SK-N-SH treated with all-trans-retinoic acid at 6 μM for 48 hours (cell line): Measurements from ENCODE around the gene KIRREL3.
A peak's percentile ranks its signal among the peaks of the same experiment; 100 is the strongest.

ENCODE experiments used
- ATAC-seq: fragments of 200-7000 bp; cut with Tn5 transposase; 3 replicates; pipeline ENCODE4 v1.9.1; 2020; ENCODE audit warnings: mild to moderate bottlenecking, moderate library complexity
- ARNTL ChIP-seq: fragments of 450-650 bp; formaldehyde crosslinking; IDR thresholded peaks from 2 replicates; pipeline ENCODE4 v1.5.0; 2020; ENCODE audit warnings: low read depth, mild to moderate bottlenecking, moderate library complexity, borderline replicate concordance
- BACH2 ChIP-seq: fragments of 250-450 bp; sonication (Bioruptor Pico); IDR thresholded peaks from 2 replicates; pipeline ENCODE4 v1.9.0; 2021; ENCODE audit warnings: mild to moderate bottlenecking, borderline replicate concordance
- CSDC2 ChIP-seq: fragments of 250-450 bp; sonication (Bioruptor Pico); IDR thresholded peaks from 2 replicates; pipeline ENCODE4 v1.5.0; 2020; ENCODE audit warnings: mild to moderate bottlenecking, moderate library complexity
- ESRRG ChIP-seq: fragments of 250-450 bp; sonication (Bioruptor Pico); IDR thresholded peaks from 2 replicates; pipeline ENCODE4 v1.6.1; 2021; ENCODE audit warnings: mild to moderate bottlenecking
- GLIS3 ChIP-seq: fragments of 250-450 bp; sonication (Bioruptor Pico); IDR thresholded peaks from 2 replicates; pipeline ENCODE4 v1.5.0; 2020; ENCODE audit warnings: mild to moderate bottlenecking, moderate library complexity
- ISL1 ChIP-seq: fragments of 250-450 bp; sonication (Bioruptor Pico); IDR thresholded peaks from 2 replicates; pipeline ENCODE4 v2.1.2; 2022; ENCODE audit warnings: mild to moderate bottlenecking, moderate library complexity
- OSR1 ChIP-seq: fragments of 250-450 bp; sonication (Bioruptor Pico); IDR thresholded peaks from 2 replicates; pipeline ENCODE4 v1.8.0; 2022; ENCODE audit warnings: moderate library complexity, mild to moderate bottlenecking, inconsistent platforms
- PPARA ChIP-seq: fragments of 250-450 bp; sonication (Bioruptor Pico); IDR thresholded peaks from 2 replicates; pipeline ENCODE4 v1.5.0; 2020; ENCODE audit warnings: mild to moderate bottlenecking, borderline replicate concordance
- RARB ChIP-seq: fragments of 250-450 bp; sonication (Bioruptor Pico); IDR thresholded peaks from 2 replicates; pipeline ENCODE4 v1.8.0; 2021; ENCODE audit warnings: mild to moderate bottlenecking, moderate library complexity
- SNAI2 ChIP-seq: fragments of 250-450 bp; sonication (Bioruptor Pico); IDR thresholded peaks from 2 replicates; pipeline ENCODE4 v1.5.0; 2020; ENCODE audit warnings: mild to moderate bottlenecking, moderate library complexity
- TCF4 ChIP-seq: fragments of 250-450 bp; sonication (Bioruptor Pico); IDR thresholded peaks from 2 replicates; pipeline ENCODE4 v1.8.0; 2021; ENCODE audit warnings: mild to moderate bottlenecking, moderate library complexity, borderline replicate concordance
- TOX ChIP-seq: fragments of 250-450 bp; sonication (Bioruptor Pico); IDR thresholded peaks from 2 replicates; pipeline ENCODE4 v1.8.0; 2021; ENCODE audit warnings: mild to moderate bottlenecking, moderate library complexity, borderline replicate concordance
- ZC3H10 ChIP-seq: fragments of 250-450 bp; sonication (Bioruptor Pico); IDR thresholded peaks from 2 replicates; pipeline ENCODE4 v1.5.1; 2021; ENCODE audit warnings: mild to moderate bottlenecking, moderate library complexity
- ZFP3 ChIP-seq: fragments of 250-450 bp; sonication (Bioruptor Pico); IDR thresholded peaks from 2 replicates; pipeline ENCODE4 v1.5.0; 2020; ENCODE audit warnings: mild to moderate bottlenecking, moderate library complexity
- ZFP30 ChIP-seq: fragments of 450-650 bp; formaldehyde crosslinking; IDR thresholded peaks from 2 replicates; pipeline ENCODE4 v1.5.0; 2022; ENCODE audit warnings: mild to moderate bottlenecking, moderate library complexity
- ZNF565 ChIP-seq: fragments of 450-650 bp; formaldehyde crosslinking; conservative IDR thresholded peaks from 2 replicates; pipeline ENCODE4 v1.5.0; 2020; ENCODE audit warnings: low read depth, mild to moderate bottlenecking, moderate library complexity
- ZNF70 ChIP-seq: fragments of 450-650 bp; formaldehyde crosslinking; IDR thresholded peaks from 2 replicates; pipeline ENCODE4 v1.5.0; 2020; ENCODE audit warnings: mild to moderate bottlenecking, moderate library complexity
- ZNF8 ChIP-seq: fragments of 450-650 bp; formaldehyde crosslinking; IDR thresholded peaks from 2 replicates; pipeline ENCODE4 v1.5.0; 2020; ENCODE audit warnings: mild to moderate bottlenecking, moderate library complexity
- TF ChIP-seq, protein P1 (sequence below): fragments of 250-450 bp; sonication (Bioruptor Pico); IDR thresholded peaks from 2 replicates; pipeline ENCODE4 v1.5.1; 2020; ENCODE audit warnings: low read depth, mild to moderate bottlenecking, moderate library complexity
- TF ChIP-seq, protein P2 (sequence below): fragments of 250-450 bp; sonication (Bioruptor Pico); IDR thresholded peaks from 2 replicates; pipeline ENCODE4 v1.5.1; 2021; ENCODE audit warnings: mild to moderate bottlenecking, moderate library complexity
- TF ChIP-seq, protein P3 (sequence below): fragments of 250-450 bp; sonication (Bioruptor Pico); IDR thresholded peaks from 2 replicates; pipeline ENCODE4 v1.8.0; 2021; ENCODE audit warnings: low read depth, mild to moderate bottlenecking, moderate library complexity, borderline replicate concordance
- TF ChIP-seq, protein P4 (sequence below): fragments of 250-450 bp; sonication (Bioruptor Pico); IDR thresholded peaks from 2 replicates; pipeline ENCODE4 v1.8.0; 2020; ENCODE audit warnings: mild to moderate bottlenecking, moderate library complexity, borderline replicate concordance

The KIRREL3 gene

DNA sequence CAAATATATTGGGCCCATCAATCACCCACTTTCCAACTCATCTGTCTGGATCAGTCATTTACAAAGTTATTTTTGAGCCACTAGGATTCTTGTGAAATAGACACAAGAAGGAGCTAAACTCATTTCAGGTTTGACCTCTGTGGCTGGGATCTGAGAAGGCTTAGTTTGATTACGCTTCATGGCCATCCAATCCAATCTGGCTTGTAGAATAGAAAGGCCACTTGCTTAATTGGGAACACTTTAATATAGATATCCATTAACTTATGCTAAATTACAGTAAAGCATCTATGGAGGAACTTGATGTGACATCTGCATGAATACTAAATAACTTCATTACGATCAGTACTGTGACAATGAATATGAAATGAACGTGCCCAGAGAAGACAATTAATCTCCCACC, 360.9 kb downstream of the KIRREL3 start:
- no peak for ATAC-seq
- TF ChIP-seq PPARA (CRISPR knock-in tag) (no peak), CSDC2 (CRISPR knock-in tag) (no peak), ZFP30 (CRISPR knock-in tag) (no peak), GLIS3 (CRISPR knock-in tag) (no peak), ZNF8 (CRISPR knock-in tag) (no peak), OSR1 (CRISPR knock-in tag) (no peak)
- TF ChIP-seq, protein P1, sequence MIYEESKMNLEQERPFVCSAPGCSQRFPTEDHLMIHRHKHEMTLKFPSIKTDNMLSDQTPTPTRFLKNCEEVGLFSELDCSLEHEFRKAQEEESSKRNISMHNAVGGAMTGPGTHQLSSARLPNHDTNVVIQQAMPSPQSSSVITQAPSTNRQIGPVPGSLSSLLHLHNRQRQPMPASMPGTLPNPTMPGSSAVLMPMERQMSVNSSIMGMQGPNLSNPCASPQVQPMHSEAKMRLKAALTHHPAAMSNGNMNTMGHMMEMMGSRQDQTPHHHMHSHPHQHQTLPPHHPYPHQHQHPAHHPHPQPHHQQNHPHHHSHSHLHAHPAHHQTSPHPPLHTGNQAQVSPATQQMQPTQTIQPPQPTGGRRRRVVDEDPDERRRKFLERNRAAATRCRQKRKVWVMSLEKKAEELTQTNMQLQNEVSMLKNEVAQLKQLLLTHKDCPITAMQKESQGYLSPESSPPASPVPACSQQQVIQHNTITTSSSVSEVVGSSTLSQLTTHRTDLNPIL: no peak
- TF ChIP-seq, protein P2, sequence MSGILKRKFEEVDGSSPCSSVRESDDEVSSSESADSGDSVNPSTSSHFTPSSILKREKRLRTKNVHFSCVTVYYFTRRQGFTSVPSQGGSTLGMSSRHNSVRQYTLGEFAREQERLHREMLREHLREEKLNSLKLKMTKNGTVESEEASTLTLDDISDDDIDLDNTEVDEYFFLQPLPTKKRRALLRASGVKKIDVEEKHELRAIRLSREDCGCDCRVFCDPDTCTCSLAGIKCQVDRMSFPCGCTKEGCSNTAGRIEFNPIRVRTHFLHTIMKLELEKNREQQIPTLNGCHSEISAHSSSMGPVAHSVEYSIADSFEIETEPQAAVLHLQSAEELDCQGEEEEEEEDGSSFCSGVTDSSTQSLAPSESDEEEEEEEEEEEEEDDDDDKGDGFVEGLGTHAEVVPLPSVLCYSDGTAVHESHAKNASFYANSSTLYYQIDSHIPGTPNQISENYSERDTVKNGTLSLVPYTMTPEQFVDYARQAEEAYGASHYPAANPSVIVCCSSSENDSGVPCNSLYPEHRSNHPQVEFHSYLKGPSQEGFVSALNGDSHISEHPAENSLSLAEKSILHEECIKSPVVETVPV (CRISPR knock-in tag): no peak
- TF ChIP-seq, protein P3, sequence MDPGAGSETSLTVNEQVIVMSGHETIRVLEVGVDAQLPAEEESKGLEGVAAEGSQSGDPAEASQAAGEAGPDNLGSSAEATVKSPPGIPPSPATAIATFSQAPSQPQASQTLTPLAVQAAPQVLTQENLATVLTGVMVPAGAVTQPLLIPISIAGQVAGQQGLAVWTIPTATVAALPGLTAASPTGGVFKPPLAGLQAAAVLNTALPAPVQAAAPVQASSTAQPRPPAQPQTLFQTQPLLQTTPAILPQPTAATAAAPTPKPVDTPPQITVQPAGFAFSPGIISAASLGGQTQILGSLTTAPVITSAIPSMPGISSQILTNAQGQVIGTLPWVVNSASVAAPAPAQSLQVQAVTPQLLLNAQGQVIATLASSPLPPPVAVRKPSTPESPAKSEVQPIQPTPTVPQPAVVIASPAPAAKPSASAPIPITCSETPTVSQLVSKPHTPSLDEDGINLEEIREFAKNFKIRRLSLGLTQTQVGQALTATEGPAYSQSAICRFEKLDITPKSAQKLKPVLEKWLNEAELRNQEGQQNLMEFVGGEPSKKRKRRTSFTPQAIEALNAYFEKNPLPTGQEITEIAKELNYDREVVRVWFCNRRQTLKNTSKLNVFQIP (CRISPR knock-in tag): no peak

DNA sequence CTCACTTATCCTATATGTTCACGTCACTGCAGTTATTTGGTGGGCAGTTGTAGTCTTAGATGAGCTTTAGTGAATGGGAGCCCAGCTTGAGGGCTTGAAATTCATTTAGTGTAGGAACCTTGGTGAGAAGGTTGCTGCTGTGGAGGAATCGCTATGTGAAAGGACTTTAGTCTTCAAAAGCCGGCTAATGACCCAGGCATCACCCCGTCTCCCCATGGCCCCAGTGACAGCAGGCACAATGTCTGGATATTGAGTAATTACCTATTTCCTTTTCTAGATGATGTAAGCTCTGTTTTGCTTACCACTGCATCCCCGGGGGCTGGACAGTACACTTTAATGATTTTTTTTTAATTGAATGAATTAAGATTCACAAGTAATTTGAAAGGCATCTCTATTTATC, 361.9 kb downstream of the KIRREL3 start:
- ATAC-seq: no peak
- no peak for TF ChIP-seq ISL1 (CRISPR knock-in tag)
- TF ChIP-seq ZNF70 (CRISPR knock-in tag): no peak
- TF ChIP-seq, protein P4, sequence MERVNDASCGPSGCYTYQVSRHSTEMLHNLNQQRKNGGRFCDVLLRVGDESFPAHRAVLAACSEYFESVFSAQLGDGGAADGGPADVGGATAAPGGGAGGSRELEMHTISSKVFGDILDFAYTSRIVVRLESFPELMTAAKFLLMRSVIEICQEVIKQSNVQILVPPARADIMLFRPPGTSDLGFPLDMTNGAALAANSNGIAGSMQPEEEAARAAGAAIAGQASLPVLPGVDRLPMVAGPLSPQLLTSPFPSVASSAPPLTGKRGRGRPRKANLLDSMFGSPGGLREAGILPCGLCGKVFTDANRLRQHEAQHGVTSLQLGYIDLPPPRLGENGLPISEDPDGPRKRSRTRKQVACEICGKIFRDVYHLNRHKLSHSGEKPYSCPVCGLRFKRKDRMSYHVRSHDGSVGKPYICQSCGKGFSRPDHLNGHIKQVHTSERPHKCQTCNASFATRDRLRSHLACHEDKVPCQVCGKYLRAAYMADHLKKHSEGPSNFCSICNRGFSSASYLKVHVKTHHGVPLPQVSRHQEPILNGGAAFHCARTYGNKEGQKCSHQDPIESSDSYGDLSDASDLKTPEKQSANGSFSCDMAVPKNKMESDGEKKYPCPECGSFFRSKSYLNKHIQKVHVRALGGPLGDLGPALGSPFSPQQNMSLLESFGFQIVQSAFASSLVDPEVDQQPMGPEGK (CRISPR knock-in tag): no peak
- no peak for TF ChIP-seq CSDC2 (CRISPR knock-in tag)
- TF ChIP-seq ZFP30 (CRISPR knock-in tag): no peak
- no peak for TF ChIP-seq RARB (CRISPR knock-in tag)
- no peak for TF ChIP-seq ZNF8 (CRISPR knock-in tag)
- TF ChIP-seq ARNTL (CRISPR knock-in tag): no peak
- no peak for TF ChIP-seq TOX (CRISPR knock-in tag)
- TF ChIP-seq ESRRG (CRISPR knock-in tag): no peak
- no peak for TF ChIP-seq BACH2 (CRISPR knock-in tag)
- TF ChIP-seq, protein P2 (CRISPR knock-in tag): no peak
- TF ChIP-seq OSR1 (CRISPR knock-in tag): no peak
- TF ChIP-seq, protein P3 (CRISPR knock-in tag): no peak
- no peak for TF ChIP-seq TCF4 (CRISPR knock-in tag)
- no peak for TF ChIP-seq PPARA (CRISPR knock-in tag)

DNA sequence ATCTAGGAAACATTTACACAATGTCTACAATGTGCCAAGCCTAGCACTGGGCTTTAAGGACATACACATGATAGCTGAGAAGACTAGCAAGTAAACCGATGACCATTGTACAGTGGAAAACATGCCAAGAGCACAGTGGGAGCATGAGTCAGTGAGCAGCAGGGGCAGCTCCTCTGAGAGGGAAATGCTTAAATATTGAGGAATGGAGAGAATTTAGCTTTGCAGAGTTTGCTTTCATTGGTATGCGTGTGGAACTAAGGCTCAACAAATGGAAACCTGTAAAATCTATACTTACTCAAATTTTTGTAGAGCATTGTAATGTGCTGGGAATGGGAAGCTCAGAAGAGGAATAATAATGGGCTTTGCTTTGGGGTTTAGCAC, 362.8 kb downstream of the KIRREL3 start:
- peak; percentile 85 for ATAC-seq
- TF ChIP-seq ISL1 (CRISPR knock-in tag) (no peak), TOX (CRISPR knock-in tag) (no peak), RARB (CRISPR knock-in tag) (no peak), BACH2 (CRISPR knock-in tag) (no peak), OSR1 (CRISPR knock-in tag) (no peak), ZNF70 (CRISPR knock-in tag) (no peak), PPARA (CRISPR knock-in tag) (no peak), SNAI2 (CRISPR knock-in tag) (no peak), ZNF8 (CRISPR knock-in tag) (no peak), GLIS3 (CRISPR knock-in tag) (no peak), ZC3H10 (CRISPR knock-in tag) (no peak), ZFP3 (CRISPR knock-in tag) (no peak), ZNF565 (no peak), ARNTL (CRISPR knock-in tag) (no peak)
- TF ChIP-seq, protein P3 (CRISPR knock-in tag): no peak
- TF ChIP-seq, protein P2 (CRISPR knock-in tag): no peak
- TF ChIP-seq, all 23 proteins: peak for 0
